ENCODE results near the gene IL22RA1.

The IL22RA1 gene

GRCh38 chr1:24133819-24134218 is 9.1 kb downstream of the IL22RA1 start:
- Mint-ChIP-seq H3K9me3 (ENCODE audit: low read depth) (peaks cover 10% of the 10 kb centered on the region), H3K27me3 (no peaks in the 10 kb centered on the region), H3K27ac (no peak overlapping the region), H3K36me3 (peaks cover 5% of the 10 kb centered on the region), H3K4me1 (ENCODE audit: low read depth) (no peaks in the 10 kb centered on the region), H3K4me3 (no peak overlapping the region)

GRCh38 chr1:24130385-24130784 is 12.6 kb downstream of the IL22RA1 start:
- H3K4me1 Mint-ChIP-seq (ENCODE audit: low read depth) = no peaks in the 10 kb centered on the region
- H3K9me3 Mint-ChIP-seq (ENCODE audit: low read depth) = peaks cover 10% of the 10 kb centered on the region
- no peak overlapping the region for H3K27ac Mint-ChIP-seq
- no peaks in the 10 kb centered on the region for H3K27me3 Mint-ChIP-seq
- H3K36me3 Mint-ChIP-seq = peaks cover 5% of the 10 kb centered on the region
- no peak overlapping the region for H3K4me3 Mint-ChIP-seq

- Mint-ChIP-seq H3K4me3 (no peak overlapping the region), H3K9me3 (ENCODE audit: low read depth) (peaks cover 10% of the 10 kb centered on the region), H3K36me3 (peaks cover 5% of the 10 kb centered on the region), H3K27me3 (no peaks in the 10 kb centered on the region), H3K4me1 (ENCODE audit: low read depth) (no peaks in the 10 kb centered on the region), H3K27ac (no peak overlapping the region)
Observed at GRCh38 chr1:24127801-24128363, 15.1 kb downstream of the IL22RA1 start.

GRCh38 chr1:24127134-24127800 is 15.7 kb downstream of the IL22RA1 start:
- Mint-ChIP-seq H3K9me3 (ENCODE audit: low read depth) (peaks cover 10% of the 10 kb centered on the region), H3K27me3 (no peaks in the 10 kb centered on the region)

GRCh38 chr1:24126672-24127023 is 16.3 kb downstream of the IL22RA1 start:
- no peak overlapping the region for H3K4me3 Mint-ChIP-seq
- no peak overlapping the region for H3K27ac Mint-ChIP-seq
- no peaks in the 10 kb centered on the region for H3K4me1 Mint-ChIP-seq (ENCODE audit: low read depth)
- peaks cover 5% of the 10 kb centered on the region for H3K36me3 Mint-ChIP-seq
- H3K27me3 Mint-ChIP-seq = no peaks in the 10 kb centered on the region
- peaks cover 10% of the 10 kb centered on the region for H3K9me3 Mint-ChIP-seq (ENCODE audit: low read depth)

More at GRCh38 chr1:24127134-24127800, 15.7 kb downstream of the IL22RA1 start:
- H3K36me3 Mint-ChIP-seq = peaks cover 5% of the 10 kb centered on the region
- no peak overlapping the region for H3K4me3 Mint-ChIP-seq
- H3K4me1 Mint-ChIP-seq (ENCODE audit: low read depth) = no peaks in the 10 kb centered on the region
- H3K27ac Mint-ChIP-seq = no peak overlapping the region

- H3K4me1 Mint-ChIP-seq (ENCODE audit: low read depth) = no peaks in the 10 kb centered on the region
- H3K27ac Mint-ChIP-seq = no peak overlapping the region
- no peaks in the 10 kb centered on the region for H3K27me3 Mint-ChIP-seq
- peaks cover 10% of the 10 kb centered on the region for H3K9me3 Mint-ChIP-seq (ENCODE audit: low read depth)
- H3K4me3 Mint-ChIP-seq = no peak overlapping the region
- H3K36me3 Mint-ChIP-seq = peaks cover 3% of the 10 kb centered on the region
Observed at GRCh38 chr1:24126018-24126671, 16.8 kb downstream of the IL22RA1 start.

GRCh38 chr1:24125456-24125855 is 17.5 kb downstream of the IL22RA1 start:
- Mint-ChIP-seq H3K27me3 (no peaks in the 10 kb centered on the region), H3K27ac (no peak overlapping the region), H3K9me3 (ENCODE audit: low read depth) (peaks cover 10% of the 10 kb centered on the region)

GRCh38 chr1:24124980-24125379 is 18.0 kb downstream of the IL22RA1 start:
- no peak overlapping the region for H3K27ac Mint-ChIP-seq
- H3K36me3 Mint-ChIP-seq = no peaks in the 10 kb centered on the region
- H3K4me1 Mint-ChIP-seq (ENCODE audit: low read depth) = no peaks in the 10 kb centered on the region
- peaks cover 6% of the 10 kb centered on the region for H3K9me3 Mint-ChIP-seq (ENCODE audit: low read depth)
- H3K27me3 Mint-ChIP-seq = no peaks in the 10 kb centered on the region
- no peak overlapping the region for H3K4me3 Mint-ChIP-seq

More at GRCh38 chr1:24125456-24125855, 17.5 kb downstream of the IL22RA1 start:
- no peaks in the 10 kb centered on the region for H3K4me1 Mint-ChIP-seq (ENCODE audit: low read depth)
- no peak overlapping the region for H3K4me3 Mint-ChIP-seq
- H3K36me3 Mint-ChIP-seq = no peaks in the 10 kb centered on the region

GRCh38 chr1:24123611-24124010 is 19.3 kb downstream of the IL22RA1 start:
- no peak overlapping the region for H3K27ac Mint-ChIP-seq
- no peaks in the 10 kb centered on the region for H3K9me3 Mint-ChIP-seq (ENCODE audit: low read depth)
- no peaks in the 10 kb centered on the region for H3K36me3 Mint-ChIP-seq
- H3K27me3 Mint-ChIP-seq = no peaks in the 10 kb centered on the region
- no peaks in the 10 kb centered on the region for H3K4me1 Mint-ChIP-seq (ENCODE audit: low read depth)
- H3K4me3 Mint-ChIP-seq = no peak overlapping the region

- Mint-ChIP-seq H3K27me3 (peaks cover under 1% of the 10 kb centered on the region), H3K27ac (no peak overlapping the region)
Observed at GRCh38 chr1:24122776-24123175, 20.2 kb downstream of the IL22RA1 start.

GRCh38 chr1:24121406-24121805 is 21.5 kb downstream of the IL22RA1 start:
- no peak overlapping the region for H3K4me3 Mint-ChIP-seq
- H3K27ac Mint-ChIP-seq = no peak overlapping the region
- peaks cover 6% of the 10 kb centered on the region for H3K27me3 Mint-ChIP-seq
- no peaks in the 10 kb centered on the region for H3K9me3 Mint-ChIP-seq (ENCODE audit: low read depth)
- H3K36me3 Mint-ChIP-seq = no peaks in the 10 kb centered on the region
- H3K4me1 Mint-ChIP-seq (ENCODE audit: low read depth) = no peaks in the 10 kb centered on the region

More at GRCh38 chr1:24122776-24123175, 20.2 kb downstream of the IL22RA1 start:
- Mint-ChIP-seq H3K4me3 (no peak overlapping the region), H3K36me3 (no peaks in the 10 kb centered on the region), H3K4me1 (ENCODE audit: low read depth) (no peaks in the 10 kb centered on the region), H3K9me3 (ENCODE audit: low read depth) (no peaks in the 10 kb centered on the region)

- Mint-ChIP-seq H3K4me3 (no peak overlapping the region), H3K27ac (no peak overlapping the region), H3K36me3 (no peaks in the 10 kb centered on the region), H3K27me3 (peaks cover 9% of the 10 kb centered on the region), H3K9me3 (ENCODE audit: low read depth) (no peaks in the 10 kb centered on the region), H3K4me1 (ENCODE audit: low read depth) (no peaks in the 10 kb centered on the region)
Observed at GRCh38 chr1:24120965-24121364, 22.0 kb downstream of the IL22RA1 start.

GRCh38 chr1:24119859-24120756 is 22.8 kb downstream of the IL22RA1 start:
- Mint-ChIP-seq H3K27me3 (peaks cover 9% of the 10 kb centered on the region), H3K4me1 (ENCODE audit: low read depth) (no peaks in the 10 kb centered on the region), H3K27ac (no peak overlapping the region), H3K36me3 (no peaks in the 10 kb centered on the region), H3K4me3 (no peak overlapping the region), H3K9me3 (ENCODE audit: low read depth) (no peaks in the 10 kb centered on the region)

GRCh38 chr1:24119489-24119858 is 23.5 kb downstream of the IL22RA1 start:
- Mint-ChIP-seq H3K27ac (no peak overlapping the region), H3K4me1 (ENCODE audit: low read depth) (no peaks in the 10 kb centered on the region), H3K4me3 (no peak overlapping the region), H3K36me3 (no peaks in the 10 kb centered on the region), H3K9me3 (ENCODE audit: low read depth) (no peaks in the 10 kb centered on the region), H3K27me3 (peaks cover 9% of the 10 kb centered on the region)

All from activated naive CD8-positive, alpha-beta T cell (primary cell).